Activated T-cell treated with anti-CD3 and anti-CD28 coated beads, Interleukin-2, amount 50 U/mL, for 24 hours (primary cell): Measurements from ENCODE around the gene ALOX12B.
"Not testable (repeated sequence)": the region's sequence is repeated elsewhere in the genome, so short reads cannot be mapped to it uniquely, and the experiment has no call there.

ENCODE experiments used
- DNase-seq: peaks from one replicate; pipeline ENCODE4 v3.0.0-alpha.2; 2020
- H3K27ac Mint-ChIP-seq: 2 replicates; pipeline ENCODE4 v1.8.0; 2020; ENCODE audit warnings: mild to moderate bottlenecking, mixed read lengths
- H3K27me3 Mint-ChIP-seq: 2 replicates; pipeline ENCODE4 v1.8.0; 2020; ENCODE audit warnings: mixed read lengths
- H3K36me3 Mint-ChIP-seq: 2 replicates; pipeline ENCODE4 v1.8.0; 2020; ENCODE audit warnings: low read depth, mixed read lengths
- H3K4me1 Mint-ChIP-seq: 2 replicates; pipeline ENCODE4 v1.8.0; 2020; ENCODE audit warnings: low read depth, mixed read lengths
- H3K4me3 Mint-ChIP-seq: 2 replicates; pipeline ENCODE4 v1.8.0; 2020; ENCODE audit warnings: mild to moderate bottlenecking, moderate library complexity, mixed read lengths
- H3K9me3 Mint-ChIP-seq: 2 replicates; pipeline ENCODE4 v1.8.0; 2020; ENCODE audit warnings: mixed read lengths

The ALOX12B gene

DNA sequence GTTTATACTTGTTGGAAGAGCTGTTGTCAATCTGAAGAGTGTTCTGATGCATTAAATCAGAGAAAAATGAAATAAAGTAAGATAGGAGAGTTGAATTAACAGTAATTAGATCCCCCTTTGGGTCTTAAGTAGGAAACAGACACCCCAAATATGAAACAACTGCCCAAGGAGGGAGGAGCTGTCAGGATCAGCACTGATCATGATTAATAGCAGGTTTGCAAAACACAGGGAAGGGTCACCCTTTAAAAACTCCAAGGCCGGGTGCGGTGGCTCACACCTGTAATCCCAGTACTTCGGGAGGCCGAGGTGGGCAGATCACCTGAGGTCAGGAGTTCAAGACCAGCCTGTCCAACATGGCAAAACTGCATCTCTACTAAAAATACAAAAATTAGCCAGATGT, 19.5 kb upstream of the ALOX12B start:
- H3K27ac Mint-ChIP-seq, H3K27me3 Mint-ChIP-seq, H3K36me3 Mint-ChIP-seq, H3K9me3 Mint-ChIP-seq, H3K4me1 Mint-ChIP-seq, H3K4me3 Mint-ChIP-seq, DNase-seq: not testable (repeated sequence)

DNA sequence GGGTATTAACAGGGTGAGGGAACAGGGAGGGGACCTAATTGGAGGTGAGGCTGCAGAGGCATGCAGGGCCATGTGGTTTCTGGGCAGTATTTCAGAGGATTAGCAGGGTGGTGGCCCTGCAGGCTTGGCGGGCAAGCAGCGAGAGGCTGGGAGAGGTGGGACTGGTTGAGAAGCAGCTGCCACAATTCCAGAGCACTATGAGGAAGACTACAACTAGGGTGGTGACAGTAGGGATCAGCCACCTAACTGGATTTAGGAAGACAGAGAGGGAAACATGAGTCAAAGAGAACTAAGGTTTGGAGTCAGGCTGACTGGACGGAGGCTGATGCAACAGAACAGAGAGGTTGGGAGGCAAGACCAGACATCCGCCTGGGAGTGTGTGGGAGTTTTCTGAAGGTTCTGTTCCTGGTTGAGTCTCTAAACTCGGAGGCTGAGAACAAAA, 18.5 kb upstream of the ALOX12B start:
- H3K36me3 Mint-ChIP-seq = no peaks in the 10 kb centered on the region
- H3K9me3 Mint-ChIP-seq = no peaks in the 10 kb centered on the region
- DNase-seq = no peak
- peaks cover under 1% of the 10 kb centered on the region for H3K27me3 Mint-ChIP-seq
- peak overlapping the region; percentile 4 for H3K27ac Mint-ChIP-seq
- H3K4me3 Mint-ChIP-seq = no peak overlapping the region
- peaks cover 6% of the 10 kb centered on the region for H3K4me1 Mint-ChIP-seq

DNA sequence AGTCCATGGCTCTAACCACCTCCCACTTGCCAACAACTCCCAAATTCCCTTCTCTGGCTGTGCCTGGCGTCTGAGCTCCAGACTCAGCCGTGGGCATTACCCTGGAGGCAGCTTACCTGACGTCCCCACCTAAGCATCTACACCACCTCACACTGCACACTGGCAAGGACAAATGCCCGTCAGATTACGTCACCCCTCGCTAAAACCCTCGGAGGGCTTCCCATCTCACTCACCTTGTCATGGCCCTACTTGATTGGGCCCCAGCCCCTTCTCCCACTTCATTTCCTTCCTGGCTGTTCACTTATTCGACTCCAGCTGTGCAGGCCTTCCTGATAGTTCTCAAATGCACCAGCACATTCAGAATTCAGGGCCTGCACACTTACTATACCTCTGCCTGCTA, 17.4 kb upstream of the ALOX12B start:
- Mint-ChIP-seq H3K4me3 (no peak overlapping the region), H3K4me1 (peaks cover 3% of the 10 kb centered on the region), H3K36me3 (no peaks in the 10 kb centered on the region), H3K9me3 (no peaks in the 10 kb centered on the region), H3K27me3 (no peaks in the 10 kb centered on the region), H3K27ac (no peak overlapping the region)
- no peak for DNase-seq

DNA sequence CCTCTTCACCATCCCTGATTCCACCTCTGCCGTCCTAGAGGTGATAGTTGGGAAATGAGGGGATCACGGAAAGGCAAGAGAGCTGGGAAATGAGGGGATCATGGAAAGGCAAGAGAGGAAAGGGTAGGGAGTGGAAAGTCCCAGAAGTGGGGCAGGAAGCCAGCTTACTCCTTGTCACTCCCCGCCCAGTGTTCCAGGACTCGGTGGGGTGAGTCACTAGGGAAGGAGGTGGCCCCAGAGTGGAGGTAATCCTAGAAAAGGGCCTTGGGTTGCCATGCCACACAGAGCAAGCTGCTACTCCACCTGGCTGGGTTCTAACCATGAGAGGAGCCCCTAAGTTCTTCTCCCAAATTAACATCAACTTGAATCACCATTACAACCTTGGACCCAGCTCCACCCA, 16.0 kb upstream of the ALOX12B start:
- Mint-ChIP-seq H3K27me3 (no peaks in the 10 kb centered on the region), H3K27ac (no peak overlapping the region), H3K36me3 (no peaks in the 10 kb centered on the region), H3K9me3 (no peaks in the 10 kb centered on the region), H3K4me1 (no peaks in the 10 kb centered on the region), H3K4me3 (no peak overlapping the region)
- DNase-seq = no peak

DNA sequence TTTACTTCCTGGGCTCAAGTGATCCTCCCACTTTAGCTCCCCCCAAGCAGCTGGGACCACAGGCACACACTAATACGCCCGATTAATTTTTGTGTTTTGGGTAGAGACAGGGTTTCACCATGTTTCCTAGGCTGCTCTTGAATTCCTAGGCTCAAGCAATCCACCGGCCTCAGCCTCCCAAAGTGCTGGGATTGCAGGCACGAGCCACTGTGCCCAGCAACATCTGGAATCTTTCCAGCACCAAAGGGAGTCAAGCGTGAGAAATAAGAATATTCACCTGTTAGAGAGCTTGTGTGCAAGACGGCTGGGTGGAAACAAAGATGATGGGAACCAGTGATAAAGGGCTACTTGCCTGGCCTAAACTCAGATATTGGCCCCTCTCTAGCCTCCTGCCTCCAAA, 14.2 kb upstream of the ALOX12B start:
- H3K4me3 Mint-ChIP-seq = no peak overlapping the region
- no peaks in the 10 kb centered on the region for H3K27me3 Mint-ChIP-seq
- H3K4me1 Mint-ChIP-seq = no peaks in the 10 kb centered on the region
- H3K27ac Mint-ChIP-seq = no peak overlapping the region
- no peak for DNase-seq
- no peaks in the 10 kb centered on the region for H3K9me3 Mint-ChIP-seq
- H3K36me3 Mint-ChIP-seq = no peaks in the 10 kb centered on the region

DNA sequence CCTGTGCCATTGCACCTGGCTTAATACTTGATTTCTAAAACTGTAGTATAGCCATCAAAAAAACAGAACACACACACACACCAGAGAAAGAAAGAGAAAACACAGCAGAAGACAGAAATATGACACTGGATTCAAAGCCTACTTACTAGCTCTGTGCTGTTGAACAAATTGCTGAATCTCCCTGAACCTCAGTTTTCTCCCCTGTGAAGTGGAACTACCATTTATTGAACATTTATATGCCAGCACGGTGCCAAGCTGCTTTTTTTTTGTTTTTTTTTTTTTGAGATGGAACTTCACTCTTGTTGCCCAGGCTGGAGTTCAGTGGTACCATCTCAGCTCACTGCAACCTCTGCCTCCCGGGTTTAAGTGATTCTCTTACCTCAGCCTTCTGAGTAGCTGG, 13.2 kb upstream of the ALOX12B start:
- Mint-ChIP-seq H3K4me3 (no peak overlapping the region), H3K27me3 (no peaks in the 10 kb centered on the region), H3K36me3 (no peaks in the 10 kb centered on the region), H3K9me3 (no peaks in the 10 kb centered on the region), H3K4me1 (no peaks in the 10 kb centered on the region), H3K27ac (no peak overlapping the region)
- no peak for DNase-seq

DNA sequence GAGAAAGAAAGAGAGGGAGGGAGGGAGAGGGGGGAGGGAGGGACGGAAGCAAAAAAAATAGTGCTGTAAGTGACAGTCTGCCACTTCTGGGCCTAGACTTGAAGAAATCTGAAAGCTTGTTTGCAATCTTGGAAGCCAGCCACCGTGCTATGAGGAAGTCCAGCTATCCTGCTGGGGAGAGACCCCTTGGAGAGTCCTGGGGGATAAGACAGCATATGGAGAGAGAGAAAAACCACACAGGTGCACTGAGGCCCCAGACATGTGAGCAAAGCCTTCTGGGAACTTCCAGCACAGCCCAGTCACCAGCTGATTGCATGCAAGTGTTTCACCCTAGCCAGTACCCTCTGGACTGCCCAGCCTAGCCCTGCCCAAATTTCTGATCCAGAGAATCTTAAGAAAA, 12.6 kb upstream of the ALOX12B start:
- no peaks in the 10 kb centered on the region for H3K4me1 Mint-ChIP-seq
- no peaks in the 10 kb centered on the region for H3K9me3 Mint-ChIP-seq
- H3K36me3 Mint-ChIP-seq = no peaks in the 10 kb centered on the region
- no peak overlapping the region for H3K27ac Mint-ChIP-seq
- H3K4me3 Mint-ChIP-seq = no peak overlapping the region
- H3K27me3 Mint-ChIP-seq = no peaks in the 10 kb centered on the region
- DNase-seq = no peak

DNA sequence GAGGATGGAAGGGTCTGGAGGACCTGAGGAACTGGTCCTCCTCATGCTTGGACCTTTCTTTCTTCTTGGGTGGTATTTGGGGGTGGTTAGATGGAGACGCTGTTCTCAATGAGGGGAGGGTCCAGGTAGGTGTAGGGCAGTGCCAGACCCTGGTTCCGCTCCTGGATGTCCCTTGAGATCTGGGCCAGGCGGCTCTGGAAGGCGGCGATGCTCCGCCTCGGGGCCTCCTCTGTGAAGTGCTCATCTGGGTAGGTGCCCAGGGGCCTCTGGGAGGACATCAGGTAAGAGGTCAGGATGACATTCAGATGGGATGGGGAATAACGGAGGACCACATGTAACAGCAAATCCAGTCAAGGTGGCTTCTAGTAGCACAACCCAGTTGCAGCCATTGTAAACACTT, 9.0 kb upstream of the ALOX12B start:
- H3K27ac Mint-ChIP-seq = no peak overlapping the region
- no peak overlapping the region for H3K4me3 Mint-ChIP-seq
- H3K27me3 Mint-ChIP-seq = peaks cover 9% of the 10 kb centered on the region
- no peaks in the 10 kb centered on the region for H3K9me3 Mint-ChIP-seq
- H3K36me3 Mint-ChIP-seq = no peaks in the 10 kb centered on the region
- no peak for DNase-seq
- H3K4me1 Mint-ChIP-seq = peaks cover 8% of the 10 kb centered on the region

DNA sequence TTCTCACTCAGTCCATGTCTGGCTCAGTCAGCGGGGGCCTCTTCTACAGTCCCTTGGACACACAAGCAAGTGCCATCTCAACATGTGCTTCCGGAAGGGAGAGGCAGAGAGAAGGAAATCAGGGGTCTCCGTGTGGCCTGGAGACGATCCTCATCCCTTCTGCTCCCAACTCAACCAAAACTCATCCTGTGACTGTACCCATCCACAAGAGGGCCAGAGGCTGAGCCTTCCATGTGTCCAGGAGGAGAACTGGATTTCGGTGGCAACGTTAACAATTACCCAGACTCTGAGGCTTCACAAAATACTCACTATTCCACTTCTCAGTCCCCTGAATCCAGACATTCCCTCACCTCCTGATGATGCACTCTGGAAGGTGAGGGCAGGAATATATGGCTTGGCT, 7.8 kb upstream of the ALOX12B start:
- Mint-ChIP-seq H3K36me3 (no peaks in the 10 kb centered on the region), H3K9me3 (no peaks in the 10 kb centered on the region), H3K4me1 (peaks cover 8% of the 10 kb centered on the region), H3K4me3 (no peak overlapping the region), H3K27me3 (peaks cover 18% of the 10 kb centered on the region), H3K27ac (no peak overlapping the region)
- DNase-seq = no peak

DNA sequence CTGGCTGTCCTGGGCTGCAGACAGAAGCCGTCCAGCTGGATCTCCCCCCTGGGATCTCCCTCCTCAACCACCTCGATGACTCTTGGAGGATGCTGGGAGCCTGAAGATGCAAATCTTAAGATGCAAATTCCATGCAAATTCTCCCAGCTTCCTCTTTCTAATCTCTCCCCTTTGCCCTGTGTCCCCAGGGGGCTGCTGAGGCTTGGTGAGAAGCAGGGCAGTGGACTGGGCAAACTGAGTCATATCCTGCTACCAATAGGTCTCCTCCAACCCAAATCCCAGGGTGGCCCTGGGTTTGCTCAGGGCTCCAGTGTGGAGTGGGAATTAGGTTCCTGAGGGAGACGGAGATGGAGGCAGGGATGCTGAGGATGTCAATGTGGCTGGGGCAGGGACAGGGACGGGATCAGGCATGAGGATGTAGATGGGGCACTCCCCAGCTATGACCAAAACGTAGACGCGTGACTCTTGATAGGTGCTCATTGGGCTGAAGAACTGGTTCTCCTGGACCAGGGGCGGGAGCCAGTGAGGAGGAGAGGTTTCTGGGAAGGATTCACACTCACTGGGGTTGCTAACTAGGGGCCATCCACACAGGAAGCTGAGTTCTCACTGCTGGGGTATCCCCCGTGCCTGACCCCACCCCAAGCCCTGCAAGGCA, 3.6 kb upstream of the ALOX12B start:
- H3K27me3 Mint-ChIP-seq = peaks cover 37% of the 10 kb centered on the region
- H3K4me3 Mint-ChIP-seq = no peak overlapping the region
- no peak overlapping the region for H3K27ac Mint-ChIP-seq
- H3K36me3 Mint-ChIP-seq = no peaks in the 10 kb centered on the region
- no peaks in the 10 kb centered on the region for H3K9me3 Mint-ChIP-seq
- DNase-seq = no peak
- peaks cover 8% of the 10 kb centered on the region for H3K4me1 Mint-ChIP-seq

DNA sequence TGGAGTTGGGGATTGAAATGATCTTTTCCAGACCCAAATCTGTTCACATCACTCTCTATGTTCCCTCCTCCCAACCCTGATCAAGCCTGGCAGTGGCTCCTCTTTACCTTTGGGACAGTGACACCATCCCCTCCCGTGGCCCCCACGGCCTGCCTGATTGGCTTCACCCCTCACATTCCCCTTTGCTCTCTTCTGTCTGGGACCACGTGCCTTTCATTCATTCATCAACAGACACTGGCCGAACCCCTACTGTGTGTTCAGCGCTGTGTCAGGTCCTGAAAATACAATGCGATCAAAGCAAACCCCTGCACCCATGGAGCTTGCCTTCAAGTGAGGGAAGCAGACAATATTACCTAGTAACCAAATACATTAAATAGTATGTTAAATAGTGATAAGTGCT, 2.2 kb upstream of the ALOX12B start:
- Mint-ChIP-seq H3K4me3 (no peak overlapping the region), H3K36me3 (no peaks in the 10 kb centered on the region), H3K27ac (no peak overlapping the region), H3K4me1 (peaks cover 6% of the 10 kb centered on the region), H3K9me3 (no peaks in the 10 kb centered on the region), H3K27me3 (peaks cover 40% of the 10 kb centered on the region)
- no peak for DNase-seq

DNA sequence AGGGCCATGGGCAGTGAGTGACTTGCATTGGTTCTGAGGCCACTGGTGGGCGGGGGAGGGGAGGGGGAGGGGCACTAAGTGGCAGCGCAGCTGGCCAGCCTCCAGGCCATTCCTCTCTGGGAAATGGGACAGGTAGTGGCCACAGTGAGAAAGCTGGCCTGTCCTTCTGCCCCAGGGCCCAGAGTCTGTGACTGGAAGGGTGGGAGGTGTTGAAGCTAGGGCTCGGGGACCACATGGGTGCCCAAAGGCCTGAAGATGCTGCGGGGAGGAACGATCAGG, 375 bp upstream of the ALOX12B start:
- H3K4me1 Mint-ChIP-seq = no peaks in the 10 kb centered on the region
- no peak for DNase-seq
- H3K9me3 Mint-ChIP-seq = no peaks in the 10 kb centered on the region
- peaks cover 37% of the 10 kb centered on the region for H3K27me3 Mint-ChIP-seq
- no peak overlapping the region for H3K27ac Mint-ChIP-seq
- no peak overlapping the region for H3K4me3 Mint-ChIP-seq
- no peaks in the 10 kb centered on the region for H3K36me3 Mint-ChIP-seq

DNA sequence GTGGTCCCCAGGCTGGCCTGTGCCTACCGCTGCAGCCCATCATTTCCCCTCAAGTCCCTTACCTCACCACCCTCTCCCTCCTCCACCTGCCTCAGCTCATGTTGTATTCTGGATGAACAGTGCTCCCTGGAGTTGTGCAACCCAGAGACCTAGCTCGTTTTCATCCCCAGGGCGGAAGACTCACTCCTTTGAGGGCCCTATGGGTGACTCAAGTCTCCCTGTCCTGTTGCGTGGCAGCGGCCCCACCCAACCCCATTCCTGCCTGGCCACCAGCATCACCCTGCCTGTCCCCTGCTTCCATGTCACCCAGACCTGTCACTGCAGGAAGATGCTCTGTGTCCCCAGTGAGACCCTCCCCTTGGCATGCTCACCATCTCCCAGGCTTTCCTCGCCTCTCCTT, 3.3 kb downstream of the ALOX12B start:
- Mint-ChIP-seq H3K9me3 (no peaks in the 10 kb centered on the region), H3K4me3 (no peak overlapping the region), H3K4me1 (peaks cover 15% of the 10 kb centered on the region), H3K27ac (no peak overlapping the region), H3K36me3 (peaks cover 23% of the 10 kb centered on the region), H3K27me3 (peaks cover 18% of the 10 kb centered on the region)
- no peak for DNase-seq

DNA sequence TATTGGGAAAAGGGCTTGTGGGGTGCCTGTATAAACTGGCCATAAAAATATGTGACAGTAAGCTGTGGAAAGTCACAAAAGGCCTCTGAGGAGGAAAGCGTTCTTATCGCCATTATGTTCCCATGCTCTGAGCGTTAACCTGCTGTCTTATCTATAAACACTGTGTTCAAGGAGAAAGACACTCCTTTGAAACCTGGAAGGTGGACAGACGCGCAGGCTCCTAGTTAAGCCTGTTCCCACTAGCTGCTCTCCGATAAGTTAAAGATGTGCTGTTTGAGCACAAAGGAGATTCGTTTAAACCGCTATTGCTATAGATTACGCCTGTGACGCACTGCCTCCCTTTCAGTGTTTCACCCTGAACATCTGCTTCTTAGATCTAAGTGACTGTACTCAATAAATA, 5.2 kb downstream of the ALOX12B start:
- H3K4me1 Mint-ChIP-seq = peaks cover 19% of the 10 kb centered on the region
- H3K27me3 Mint-ChIP-seq = peaks cover 8% of the 10 kb centered on the region
- DNase-seq = no peak
- H3K27ac Mint-ChIP-seq = no peak overlapping the region
- peaks cover 24% of the 10 kb centered on the region for H3K36me3 Mint-ChIP-seq
- no peaks in the 10 kb centered on the region for H3K9me3 Mint-ChIP-seq
- H3K4me3 Mint-ChIP-seq = no peak overlapping the region

DNA sequence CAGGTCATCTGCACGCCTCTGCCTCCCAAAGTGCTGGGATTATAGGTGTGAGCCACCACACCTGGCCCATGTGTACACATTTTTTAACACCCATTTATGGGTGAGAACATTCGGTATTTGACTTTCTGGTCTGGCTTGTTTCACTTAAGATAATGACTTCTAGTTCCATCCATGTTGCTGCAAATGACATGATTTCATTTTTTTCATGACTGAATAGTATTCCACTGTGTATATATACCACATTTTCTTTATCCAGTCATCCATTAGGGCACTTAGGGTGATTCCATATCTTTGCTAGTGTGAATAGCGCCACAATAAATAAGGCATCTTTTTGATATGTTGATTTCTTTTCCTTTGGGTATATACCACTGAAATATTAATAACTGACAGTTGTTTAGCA, 5.6 kb downstream of the ALOX12B start:
- no peak for DNase-seq
- Mint-ChIP-seq H3K4me3 (no peak overlapping the region), H3K27me3 (peaks cover 5% of the 10 kb centered on the region), H3K9me3 (no peaks in the 10 kb centered on the region), H3K36me3 (peaks cover 24% of the 10 kb centered on the region), H3K4me1 (peaks cover 19% of the 10 kb centered on the region), H3K27ac (no peak overlapping the region)

DNA sequence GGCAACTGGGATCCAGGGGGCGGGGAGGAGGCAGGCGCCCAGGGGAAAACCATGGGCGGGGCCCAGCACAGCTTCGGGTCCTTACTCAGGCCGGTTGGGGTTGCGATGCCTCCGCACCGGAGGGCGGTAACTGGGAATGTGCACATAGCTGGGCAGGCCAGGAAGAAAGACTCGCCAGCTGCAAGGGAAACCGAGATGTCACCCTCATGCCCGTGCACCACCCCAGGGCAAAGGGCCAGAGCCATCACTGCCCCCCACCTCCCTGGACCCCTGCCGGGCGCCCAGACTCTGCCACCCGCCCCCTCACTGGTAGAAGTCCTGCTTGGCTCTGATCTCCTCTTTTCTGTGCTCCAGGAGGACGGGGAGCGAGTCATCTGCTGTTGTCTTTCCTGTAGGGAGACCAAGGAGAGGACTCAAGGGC, 6.7 kb downstream of the ALOX12B start:
- peaks cover 19% of the 10 kb centered on the region for H3K4me1 Mint-ChIP-seq
- no peaks in the 10 kb centered on the region for H3K9me3 Mint-ChIP-seq
- peaks cover 24% of the 10 kb centered on the region for H3K36me3 Mint-ChIP-seq
- H3K4me3 Mint-ChIP-seq = peak overlapping the region; percentile 89
- DNase-seq = no peak
- no peak overlapping the region for H3K27ac Mint-ChIP-seq
- peaks cover 3% of the 10 kb centered on the region for H3K27me3 Mint-ChIP-seq
